Neural cell (in vitro differentiated cells): Measurements from ENCODE around the gene SPP2. TPM values are rescaled to one million over a fixed set of nuclear protein-coding genes. Genes with fewer than 3 reads are reported as not detected.

Experiments used
- H2AFZ ChIP-seq: fragments of 200-600, 300-800 bp; sonication (generic), shearing (Covaris generic); 2 replicates; pipeline ENCODE4 v1.6.0; 2014; ENCODE audit warnings: low read depth, mild to moderate bottlenecking, antibody characterized with exemption, low read length, moderate library complexity
- H3F3A ChIP-seq: fragments of 200-600 bp; shearing (Covaris generic); 2 replicates; pipeline ENCODE4 v1.6.1; 2016; ENCODE audit warnings: mild to moderate bottlenecking, moderate library complexity, mixed read lengths, antibody characterized with exemption, low read length; ENCODE audit not compliant: insufficient read depth, poor library complexity, severe bottlenecking
- H3K27ac ChIP-seq: fragments of 200-600, 300-800 bp; sonication (generic), shearing (Covaris generic); 2 replicates; pipeline ENCODE4 v1.5.1; 2014; ENCODE audit warnings: mild to moderate bottlenecking, low read length, moderate library complexity
- H3K27me3 ChIP-seq: fragments of 300-800, 200-600 bp; sonication (generic), shearing (Covaris generic); 2 replicates; pipeline ENCODE4 v1.6.0; 2014; ENCODE audit warnings: mild to moderate bottlenecking, low read depth, low read length, moderate library complexity; ENCODE audit not compliant: insufficient read depth
- H3K36me3 ChIP-seq: fragments of 300-800, 200-600 bp; sonication (generic), shearing (Covaris generic); 2 replicates; pipeline ENCODE4 v1.5.1; 2014; ENCODE audit warnings: mild to moderate bottlenecking, antibody characterized with exemption, low read length, moderate library complexity; ENCODE audit not compliant: insufficient read depth
- H3K4me2 ChIP-seq: fragments of 300-800, 200-600 bp; sonication (generic), shearing (Covaris generic); 2 replicates; pipeline ENCODE4 v1.6.0; 2014; ENCODE audit warnings: mild to moderate bottlenecking, low read length
- H3K4me3 ChIP-seq: fragments of 300-800, 200-600 bp; sonication (generic), shearing (Covaris generic); 2 replicates; pipeline ENCODE4 v1.5.1; 2014; ENCODE audit warnings: mild to moderate bottlenecking, low read length, moderate library complexity
- H3K79me2 ChIP-seq: fragments of 200-600 bp; shearing (Covaris generic); replicated peaks from 2 replicates; pipeline ENCODE4 v1.6.0; 2014; ENCODE audit warnings: mild to moderate bottlenecking, low read length, moderate library complexity; ENCODE audit not compliant: insufficient read depth
- H3K9ac ChIP-seq: fragments of 300-800, 200-600 bp; sonication (generic), shearing (Covaris generic); 2 replicates; pipeline ENCODE4 v1.6.1; 2016; ENCODE audit warnings: mild to moderate bottlenecking, low read length, mixed read lengths
- H3K9me2 ChIP-seq: fragments of 200-600 bp; shearing (Covaris generic); 2 replicates; pipeline ENCODE4 v1.6.1; 2016; ENCODE audit warnings: mild to moderate bottlenecking, low read length, mixed read lengths; ENCODE audit not compliant: insufficient read depth
- H3K9me3 ChIP-seq: fragments of 200-600, 300-800 bp; sonication (generic), shearing (Covaris generic); 2 replicates; pipeline ENCODE4 v1.6.1; 2016; ENCODE audit warnings: mild to moderate bottlenecking, mixed run types, low read length, moderate library complexity, mixed read lengths
- H4K20me1 ChIP-seq: fragments of 200-600 bp; shearing (Covaris generic); 2 replicates; pipeline ENCODE4 v1.6.1; 2016; ENCODE audit warnings: mild to moderate bottlenecking, mixed run types; ENCODE audit not compliant: insufficient read depth
- EP300 ChIP-seq: fragments of 450-650 bp; conservative IDR thresholded peaks from 2 replicates; pipeline ENCODE4 v1.6.1; 2014; ENCODE audit warnings: antibody characterized with exemption, mild to moderate bottlenecking, moderate library complexity; ENCODE audit not compliant: poor library complexity, severe bottlenecking
- EZH2 ChIP-seq: fragments of 200-600, 300-800 bp; shearing (Covaris generic), sonication (generic); IDR thresholded peaks from 2 replicates; pipeline ENCODE4 v1.6.1; 2014; ENCODE audit warnings: antibody characterized with exemption, low read length, borderline replicate concordance, mild to moderate bottlenecking; ENCODE audit not compliant: insufficient read depth, poor library complexity, severe bottlenecking
- MXI1 ChIP-seq: fragments of 450-650 bp; conservative IDR thresholded peaks from 2 replicates; pipeline ENCODE4 v1.6.1; 2014; ENCODE audit warnings: antibody characterized with exemption, mild to moderate bottlenecking; ENCODE audit not compliant: poor library complexity, severe bottlenecking
- POLR2AphosphoS5 ChIP-seq: IDR thresholded peaks from 2 replicates; pipeline ENCODE4 v1.6.1; 2012
- RAD21 ChIP-seq: fragments of 450-650 bp; conservative IDR thresholded peaks from 2 replicates; pipeline ENCODE4 v1.6.1; 2014; ENCODE audit warnings: antibody characterized with exemption, mild to moderate bottlenecking, moderate library complexity
- REST ChIP-seq: IDR thresholded peaks from 2 replicates; pipeline ENCODE4 v1.6.1; 2012; ENCODE audit warnings: borderline replicate concordance
- SMC3 ChIP-seq: fragments of 450-650 bp; conservative IDR thresholded peaks from 2 replicates; pipeline ENCODE4 v1.6.1; 2014; ENCODE audit warnings: antibody characterized with exemption, mild to moderate bottlenecking, moderate library complexity; ENCODE audit not compliant: poor library complexity
- TAF1 ChIP-seq: IDR thresholded peaks from 2 replicates; pipeline ENCODE4 v1.6.1; 2012; ENCODE audit warnings: low read depth
- polyA plus RNA-seq: library from polyadenylated mRNA; depleted of rRNA; stranded (reverse); fragments of >200 nt; gene quantifications from 2 replicates; pipeline ENCODE4 v1.2.3, GENCODE V29; 2014
- TF ChIP-seq, protein P1 (sequence below): fragments of 450-650 bp; IDR thresholded peaks from 2 replicates; pipeline ENCODE4 v1.5.1; 2014; ENCODE audit warnings: antibody characterized with exemption, mild to moderate bottlenecking, moderate library complexity; ENCODE audit not compliant: poor library complexity, severe bottlenecking

Gene SPP2
- polyA plus RNA-seq, 1 donor from 2014 or later, result not detected

DNA sequence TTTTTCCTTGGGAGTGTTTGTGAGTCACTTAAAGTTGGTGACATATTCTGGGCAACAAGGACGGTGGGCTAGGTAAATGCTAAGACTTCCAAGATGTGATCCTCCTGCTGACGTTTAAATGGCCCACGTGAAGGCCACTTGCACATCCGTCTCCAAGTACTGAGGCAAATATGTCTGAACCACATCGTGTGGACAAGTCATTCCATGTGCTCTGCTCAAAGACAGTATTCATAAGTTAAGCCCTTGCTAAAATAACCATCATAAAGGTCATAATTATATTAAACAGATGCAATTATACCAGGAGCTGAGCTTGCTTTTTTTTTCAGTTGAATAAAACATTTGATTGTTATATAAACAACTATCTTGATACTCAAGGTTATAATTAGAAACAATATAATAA, 44.8 kb downstream of the SPP2 start:
- no peak overlapping the region for H3K4me3 ChIP-seq
- H3K9me2 ChIP-seq, result no peaks in the 10 kb centered on the region
- H2AFZ ChIP-seq, result no peak overlapping the region
- no peak overlapping the region for H3K4me2 ChIP-seq
- H3K9ac ChIP-seq, result no peak overlapping the region
- no peak overlapping the region for H3K27ac ChIP-seq
- H3K79me2 ChIP-seq, result no peaks in the 10 kb centered on the region
- no peaks in the 10 kb centered on the region for H3F3A ChIP-seq
- H3K36me3 ChIP-seq, result no peaks in the 10 kb centered on the region
- no peaks in the 10 kb centered on the region for H3K9me3 ChIP-seq
- H4K20me1 ChIP-seq, result no peaks in the 10 kb centered on the region
- TF ChIP-seq SMC3, result no peak
- no peak for TF ChIP-seq REST
- TF ChIP-seq TAF1, result no peak
- no peak for TF ChIP-seq EZH2
- no peak for TF ChIP-seq MXI1
- TF ChIP-seq, protein P1, sequence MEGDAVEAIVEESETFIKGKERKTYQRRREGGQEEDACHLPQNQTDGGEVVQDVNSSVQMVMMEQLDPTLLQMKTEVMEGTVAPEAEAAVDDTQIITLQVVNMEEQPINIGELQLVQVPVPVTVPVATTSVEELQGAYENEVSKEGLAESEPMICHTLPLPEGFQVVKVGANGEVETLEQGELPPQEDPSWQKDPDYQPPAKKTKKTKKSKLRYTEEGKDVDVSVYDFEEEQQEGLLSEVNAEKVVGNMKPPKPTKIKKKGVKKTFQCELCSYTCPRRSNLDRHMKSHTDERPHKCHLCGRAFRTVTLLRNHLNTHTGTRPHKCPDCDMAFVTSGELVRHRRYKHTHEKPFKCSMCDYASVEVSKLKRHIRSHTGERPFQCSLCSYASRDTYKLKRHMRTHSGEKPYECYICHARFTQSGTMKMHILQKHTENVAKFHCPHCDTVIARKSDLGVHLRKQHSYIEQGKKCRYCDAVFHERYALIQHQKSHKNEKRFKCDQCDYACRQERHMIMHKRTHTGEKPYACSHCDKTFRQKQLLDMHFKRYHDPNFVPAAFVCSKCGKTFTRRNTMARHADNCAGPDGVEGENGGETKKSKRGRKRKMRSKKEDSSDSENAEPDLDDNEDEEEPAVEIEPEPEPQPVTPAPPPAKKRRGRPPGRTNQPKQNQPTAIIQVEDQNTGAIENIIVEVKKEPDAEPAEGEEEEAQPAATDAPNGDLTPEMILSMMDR, result no peak
- no peak for TF ChIP-seq POLR2AphosphoS5
- no peak for TF ChIP-seq EP300
- TF ChIP-seq RAD21, result no peak
- H3K27me3 ChIP-seq, result no peaks in the 10 kb centered on the region

DNA sequence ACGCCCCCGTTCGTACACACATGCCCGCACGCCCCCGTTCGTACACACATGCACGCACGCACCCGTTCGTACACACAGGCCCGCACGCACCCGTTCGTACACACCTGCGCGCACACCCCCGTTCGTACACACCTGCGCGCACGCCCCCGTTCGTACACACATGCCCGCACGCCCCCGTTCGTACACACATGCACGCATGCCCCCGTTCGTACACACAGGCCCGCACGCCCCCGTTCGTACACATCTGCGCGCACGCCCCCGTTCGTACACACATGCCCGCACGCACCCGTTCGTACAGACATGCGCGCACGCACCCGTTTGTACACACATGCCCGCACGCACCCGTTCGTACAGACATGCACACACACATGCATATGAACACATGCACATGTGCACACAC, 45.7 kb downstream of the SPP2 start:
- H3K27me3 ChIP-seq, result no peaks in the 10 kb centered on the region
- H3K36me3 ChIP-seq, result no peaks in the 10 kb centered on the region
- H4K20me1 ChIP-seq, result no peaks in the 10 kb centered on the region
- H3K9ac ChIP-seq, result no peak overlapping the region
- no peak overlapping the region for H3K27ac ChIP-seq
- H2AFZ ChIP-seq, result no peak overlapping the region
- H3K79me2 ChIP-seq, result no peaks in the 10 kb centered on the region
- no peaks in the 10 kb centered on the region for H3F3A ChIP-seq
- H3K4me3 ChIP-seq, result no peak overlapping the region
- H3K4me2 ChIP-seq, result no peak overlapping the region
- H3K9me2 ChIP-seq, result no peaks in the 10 kb centered on the region
- TF ChIP-seq, protein P1, result no peak
- TF ChIP-seq POLR2AphosphoS5, result no peak
- no peak for TF ChIP-seq EZH2
- no peaks in the 10 kb centered on the region for H3K9me3 ChIP-seq
